Trophoblast cell (in vitro differentiated cells and primary cell): ENCODE measurements around the gene AOAH.

ENCODE experiments used
- DNase-seq, 2 donors: peaks; one replicate each; pipeline ENCODE4 v3.0.0-alpha.2; 2016
- H2AFZ ChIP-seq: 2 replicates; pipeline ENCODE4 v1.6.1; 2013; ENCODE audit warnings: low read length, moderate library complexity, mild to moderate bottlenecking; ENCODE audit not compliant: insufficient read depth, poor library complexity
- H2AK5ac ChIP-seq: 2 replicates; pipeline ENCODE4 v1.6.1; 2013; ENCODE audit warnings: mild to moderate bottlenecking, low read length
- H2BK120ac ChIP-seq: 2 replicates; pipeline ENCODE4 v1.6.1; 2013; ENCODE audit warnings: low read length, mild to moderate bottlenecking, moderate library complexity; ENCODE audit not compliant: insufficient read depth, poor library complexity
- H2BK12ac ChIP-seq: 2 replicates; pipeline ENCODE4 v1.6.1; 2013; ENCODE audit warnings: mild to moderate bottlenecking, low read length, moderate library complexity
- H2BK5ac ChIP-seq: 2 replicates; pipeline ENCODE4 v1.6.1; 2013; ENCODE audit warnings: low read length, low read depth, moderate library complexity, mild to moderate bottlenecking; ENCODE audit not compliant: poor library complexity
- H3K14ac ChIP-seq: 2 replicates; pipeline ENCODE4 v1.6.1; 2013; ENCODE audit warnings: mild to moderate bottlenecking, low read length
- H3K18ac ChIP-seq: 2 replicates; pipeline ENCODE4 v1.6.1; 2013; ENCODE audit warnings: mild to moderate bottlenecking, low read length
- H3K23ac ChIP-seq: 2 replicates; pipeline ENCODE4 v1.6.1; 2013; ENCODE audit warnings: low read length
- H3K27ac ChIP-seq: 2 replicates; pipeline ENCODE4 v1.5.1; 2013; ENCODE audit warnings: low read depth, mild to moderate bottlenecking, inconsistent platforms, low read length, moderate library complexity
- H3K27me3 ChIP-seq: 2 replicates; pipeline ENCODE4 v1.6.1; 2013; ENCODE audit warnings: inconsistent platforms, mild to moderate bottlenecking, low read length, moderate library complexity; ENCODE audit not compliant: insufficient read depth
- H3K36me3 ChIP-seq, 2 experiments: 1 replicate in 1 of 2; 2 replicates in 1 of 2; pipeline ENCODE4 v1.6.1; 2013; ENCODE audit warnings: low read length in 2 of 2, mild to moderate bottlenecking in 2 of 2, moderate library complexity in 1 of 2; ENCODE audit not compliant: insufficient read depth in 2 of 2, control insufficient read depth in 1 of 2
- H3K4ac ChIP-seq: 2 replicates; pipeline ENCODE4 v1.6.1; 2013; ENCODE audit warnings: low read depth, mild to moderate bottlenecking, low read length, moderate library complexity
- H3K4me1 ChIP-seq, 2 experiments: 1 replicate in 1 of 2; 2 replicates in 1 of 2; pipeline ENCODE4 v1.6.1; 2013; ENCODE audit warnings: low read length in 2 of 2, mild to moderate bottlenecking in 2 of 2, moderate library complexity in 1 of 2; ENCODE audit not compliant: insufficient read depth in 2 of 2, control insufficient read depth in 1 of 2
- H3K4me2 ChIP-seq: 2 replicates; pipeline ENCODE4 v1.6.1; 2013; ENCODE audit warnings: inconsistent platforms, mild to moderate bottlenecking, low read length, moderate library complexity
- H3K4me3 ChIP-seq: 2 replicates; pipeline ENCODE4 v1.5.1; 2013; ENCODE audit warnings: mild to moderate bottlenecking, low read depth, low read length, inconsistent platforms
- H3K79me1 ChIP-seq: one replicate; pipeline ENCODE4 v1.6.1; 2013; ENCODE audit warnings: low read length
- H3K79me2 ChIP-seq: 2 replicates; pipeline ENCODE4 v1.6.1; 2013; ENCODE audit warnings: low read length, mild to moderate bottlenecking; ENCODE audit not compliant: control insufficient read depth, insufficient read depth, poor library complexity
- H3K9ac ChIP-seq: 2 replicates; pipeline ENCODE4 v1.6.1; 2013; ENCODE audit warnings: mild to moderate bottlenecking, low read length
- H3K9me3 ChIP-seq: 2 replicates; pipeline ENCODE4 v1.6.1; 2013; ENCODE audit warnings: low read depth, mild to moderate bottlenecking, control low read depth, inconsistent platforms, low read length; ENCODE audit not compliant: insufficient read depth
- H4K12ac ChIP-seq: 2 replicates; pipeline ENCODE4 v1.6.1; 2013; ENCODE audit warnings: low read depth, mild to moderate bottlenecking, low read length, moderate library complexity
- H4K8ac ChIP-seq: 2 replicates; pipeline ENCODE4 v1.6.1; 2013; ENCODE audit warnings: low read depth, mild to moderate bottlenecking, low read length, moderate library complexity
- H4K91ac ChIP-seq: one replicate; pipeline ENCODE4 v1.6.1; 2013; ENCODE audit warnings: low read depth, mild to moderate bottlenecking, low read length, moderate library complexity
- WGBS: extraction: QIAGEN DNeasy Blood & Tissue Kit; methylation state at CpG from one replicate; pipeline ENCODE4 v1.1.7; 2013; ENCODE audit warnings: missing lambda C conversion rate; ENCODE audit not compliant: insufficient read length, insufficient coverage; ENCODE audit errors: extremely low coverage; 5-methylcytosine and 5-hydroxymethylcytosine counted together

AOAH gene

GRCh38 chr7:36522453-36523007, 201.8 kb downstream of the AOAH start:
- Histone ChIP-seq H3K79me2 (no peaks in the 10 kb centered on the region), H3K14ac (no peak overlapping the region)
- WGBS: no CpG with 5 or more reads among the region's 10 CpGs

GRCh38 chr7:36521911-36522310, 202.4 kb downstream of the AOAH start:
- no CpG with 5 or more reads among the region's 10 CpGs for WGBS
- no peak overlapping the region for H2AK5ac ChIP-seq
- no peaks in the 10 kb centered on the region for H3K79me2 ChIP-seq
- H3K36me3 ChIP-seq: no peaks in the 10 kb centered on the region
- H2BK120ac ChIP-seq: no peak overlapping the region
- H3K79me1 ChIP-seq: no peaks in the 10 kb centered on the region
- H2BK12ac ChIP-seq: no peak overlapping the region
- no peak for DNase-seq
- H4K8ac ChIP-seq: no peak overlapping the region
- H3K27ac ChIP-seq: no peak overlapping the region
- no peak overlapping the region for H3K18ac ChIP-seq
- H4K91ac ChIP-seq: no peak overlapping the region
- no peak overlapping the region for H3K23ac ChIP-seq
- no peak overlapping the region for H3K4me2 ChIP-seq
- no peak overlapping the region for H3K14ac ChIP-seq
- H3K4ac ChIP-seq: no peak overlapping the region
- no peaks in the 10 kb centered on the region for H3K27me3 ChIP-seq
- peaks cover 0 to 12% of the 10 kb centered on the region in 2 experiments for H3K4me1 ChIP-seq
- H2BK5ac ChIP-seq: no peak overlapping the region
- H3K9me3 ChIP-seq: no peaks in the 10 kb centered on the region
- H2AFZ ChIP-seq: no peak overlapping the region
- H3K4me3 ChIP-seq: no peak overlapping the region
- H3K9ac ChIP-seq: no peak overlapping the region
- no peak overlapping the region for H4K12ac ChIP-seq

More at GRCh38 chr7:36522453-36523007, 201.8 kb downstream of the AOAH start:
- Histone ChIP-seq H3K27ac (no peak overlapping the region), H3K36me3 (no peaks in the 10 kb centered on the region), H3K27me3 (no peaks in the 10 kb centered on the region), H3K23ac (no peak overlapping the region), H2AFZ (no peak overlapping the region), H3K9me3 (no peaks in the 10 kb centered on the region), H4K8ac (no peak overlapping the region), H2BK5ac (no peak overlapping the region), H3K4me2 (no peak overlapping the region), H4K91ac (peak overlapping the region; percentile 47), H3K9ac (no peak overlapping the region), H3K4ac (no peak overlapping the region), H2BK12ac (no peak overlapping the region), H3K18ac (no peak overlapping the region), H4K12ac (no peak overlapping the region), H3K79me1 (no peaks in the 10 kb centered on the region), H3K4me3 (no peak overlapping the region), H3K4me1 (peaks cover 2 to 14% of the 10 kb centered on the region in 2 experiments), H2AK5ac (no peak overlapping the region), H2BK120ac (no peak overlapping the region)
- DNase-seq: no peak

GRCh38 chr7:36521133-36521532, 203.2 kb downstream of the AOAH start:
- Histone ChIP-seq H2AK5ac (no peak overlapping the region), H3K79me2 (no peaks in the 10 kb centered on the region), H3K27ac (no peak overlapping the region), H3K4me1 (peaks cover 0 to 12% of the 10 kb centered on the region in 2 experiments), H4K12ac (no peak overlapping the region), H3K36me3 (no peaks in the 10 kb centered on the region), H3K4me2 (no peak overlapping the region), H3K23ac (no peak overlapping the region), H2BK12ac (no peak overlapping the region), H2BK120ac (no peak overlapping the region), H4K91ac (peak overlapping the region; percentile 15), H4K8ac (no peak overlapping the region), H2BK5ac (no peak overlapping the region), H2AFZ (no peak overlapping the region), H3K27me3 (no peaks in the 10 kb centered on the region), H3K18ac (no peak overlapping the region), H3K79me1 (no peaks in the 10 kb centered on the region), H3K4me3 (no peak overlapping the region), H3K14ac (no peak overlapping the region), H3K4ac (no peak overlapping the region), H3K9me3 (peaks cover under 1% of the 10 kb centered on the region), H3K9ac (no peak overlapping the region)
- no CpG with 5 or more reads among the region's 4 CpGs for WGBS
- no peak for DNase-seq

- Histone ChIP-seq H3K4me2 (no peak overlapping the region), H2AK5ac (peak overlapping the region; percentile 11), H3K18ac (peak overlapping the region; percentile 6), H3K23ac (no peak overlapping the region), H3K4me1 (peaks cover 0 to 8% of the 10 kb centered on the region in 2 experiments), H3K9ac (no peak overlapping the region), H3K4me3 (peak overlapping the region; percentile 44), H4K91ac (peak overlapping the region; percentile 30), H3K36me3 (no peaks in the 10 kb centered on the region), H4K12ac (no peak overlapping the region), H3K79me1 (peaks cover 4% of the 10 kb centered on the region), H2BK120ac (no peak overlapping the region), H3K79me2 (no peaks in the 10 kb centered on the region), H2BK5ac (no peak overlapping the region), H2BK12ac (peak overlapping the region; percentile 15), H3K27ac (no peak overlapping the region), H2AFZ (no peak overlapping the region), H4K8ac (no peak overlapping the region), H3K27me3 (no peaks in the 10 kb centered on the region), H3K14ac (peak overlapping the region; percentile 52), H3K4ac (no peak overlapping the region), H3K9me3 (peaks cover 17% of the 10 kb centered on the region)
- WGBS: 100% methylated on average over 3 of the region's 3 CpGs
- DNase-seq: no peak
Observed at GRCh38 chr7:36515847-36516246, 208.4 kb downstream of the AOAH start.
